Thymus (tissue), 11 donors: ENCODE measurements around the gene NGF. TPM values are rescaled to one million over a fixed set of nuclear protein-coding genes. Genes with fewer than 3 reads are reported as not detected.

ENCODE experiments used
- DNase-seq, 9 donors: peaks; one replicate each; pipeline ENCODE4 v3.0.0-alpha.2; 2013; ENCODE audit warnings: low spot score in 9 of 9, low read depth in 6 of 9, missing footprints in 1 of 9
- H3K27ac ChIP-seq, 2 donors: one replicate each; pipeline ENCODE4 v1.5.1; 2013; ENCODE audit warnings: control low read depth in 1 of 2, low read depth in 1 of 2, low read length in 1 of 2, mild to moderate bottlenecking in 1 of 2, moderate library complexity in 1 of 2
- H3K27me3 ChIP-seq, 2 donors: one replicate each; pipeline ENCODE4 v1.5.1; 2013; ENCODE audit warnings: low read length in 1 of 2; ENCODE audit not compliant: control insufficient read depth in 2 of 2, insufficient read depth in 1 of 2
- H3K36me3 ChIP-seq, 2 donors: one replicate each; pipeline ENCODE4 v1.5.1; 2013; ENCODE audit warnings: low read length in 1 of 2, mild to moderate bottlenecking in 1 of 2, moderate library complexity in 1 of 2; ENCODE audit not compliant: control insufficient read depth in 2 of 2, insufficient read depth in 2 of 2
- H3K4me1 ChIP-seq, 2 donors: one replicate each; pipeline ENCODE4 v1.5.1; 2013; ENCODE audit warnings: low read length in 2 of 2; ENCODE audit not compliant: control insufficient read depth in 2 of 2, insufficient read depth in 2 of 2
- H3K4me3 ChIP-seq, 2 donors: one replicate each; pipeline ENCODE4 v1.5.1; 2013; ENCODE audit warnings: low read length in 2 of 2, control low read depth in 1 of 2, mild to moderate bottlenecking in 1 of 2
- H3K9me3 ChIP-seq, 2 donors: one replicate each; pipeline ENCODE4 v1.5.1; 2013; ENCODE audit warnings: low read length in 1 of 2, mild to moderate bottlenecking in 1 of 2; ENCODE audit not compliant: control insufficient read depth in 2 of 2, insufficient read depth in 1 of 2
- WGBS: extraction: QIAGEN DNeasy Blood & Tissue Kit; methylation state at CpG from one replicate; pipeline ENCODE4 v1.1.7; 2013; 5-methylcytosine and 5-hydroxymethylcytosine counted together
- polyA plus RNA-seq: library from polyadenylated mRNA; stranded (reverse); fragments of 200-250 nt; gene quantifications from one replicate; pipeline ENCODE4 v1.2.3, GENCODE V29; 2013
- total RNA-seq: library from RNA; stranded (reverse); fragments of 120-200 nt; gene quantifications from one replicate; pipeline ENCODE4 v1.2.4, GENCODE V29; 2013
- donor health status: healthy.

NGF gene
- total and polyA plus RNA-seq, 2 donors: 0.47 to 1.1 TPM

DNA sequence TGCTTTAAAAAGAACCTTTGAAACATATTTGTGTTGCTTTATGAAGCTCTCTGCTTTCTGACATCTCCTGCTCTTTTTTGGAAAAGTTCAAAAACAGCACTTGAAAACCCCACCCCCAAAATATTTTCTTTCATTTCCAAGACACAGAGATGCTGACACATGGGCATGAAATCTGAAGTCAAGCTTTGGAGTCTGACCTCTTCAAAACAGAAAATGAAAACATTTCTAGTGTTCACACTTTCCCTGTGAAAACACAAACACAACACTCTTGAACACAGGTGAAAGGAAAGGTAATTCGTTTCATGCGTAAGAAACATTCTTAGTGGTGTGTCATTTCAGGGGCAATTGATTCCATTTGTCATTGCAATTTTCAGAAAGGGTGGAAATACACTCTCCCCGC lies 10.8 kb downstream of the NGF start:
- Histone ChIP-seq H3K9me3 (no peaks in the 10 kb centered on the region), H3K4me3 (no peak overlapping the region), H3K4me1 (no peaks in the 10 kb centered on the region), H3K27me3 (no peaks in the 10 kb centered on the region), H3K36me3 (no peaks in the 10 kb centered on the region), H3K27ac (no peak overlapping the region)
- DNase-seq: no peak
- 96% methylated on average over 3 of the region's 3 CpGs for whole genome bisulfite sequencing

DNA sequence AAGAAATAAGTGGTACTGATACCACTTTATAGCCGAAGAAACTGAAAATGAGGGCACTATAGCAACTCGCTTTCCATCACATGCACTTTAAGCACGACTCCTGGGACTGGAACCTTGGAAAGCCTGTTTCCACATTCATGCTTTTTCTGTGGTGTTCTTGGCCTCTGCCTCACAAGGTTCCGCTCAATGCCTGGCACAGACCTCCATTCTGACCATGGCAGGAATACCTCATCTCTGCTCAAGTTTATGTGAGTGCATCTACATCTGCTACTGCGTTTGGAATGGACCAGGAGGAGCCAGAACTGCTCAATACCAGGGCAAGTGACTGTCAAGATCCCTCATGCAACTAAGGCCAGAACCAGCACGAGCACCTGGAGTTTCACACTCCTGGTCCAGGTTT lies 11.6 kb downstream of the NGF start:
- H3K27ac ChIP-seq: no peak overlapping the region
- no peaks in the 10 kb centered on the region for H3K36me3 ChIP-seq
- WGBS: 90% methylated on average over 6 of the region's 6 CpGs

DNA sequence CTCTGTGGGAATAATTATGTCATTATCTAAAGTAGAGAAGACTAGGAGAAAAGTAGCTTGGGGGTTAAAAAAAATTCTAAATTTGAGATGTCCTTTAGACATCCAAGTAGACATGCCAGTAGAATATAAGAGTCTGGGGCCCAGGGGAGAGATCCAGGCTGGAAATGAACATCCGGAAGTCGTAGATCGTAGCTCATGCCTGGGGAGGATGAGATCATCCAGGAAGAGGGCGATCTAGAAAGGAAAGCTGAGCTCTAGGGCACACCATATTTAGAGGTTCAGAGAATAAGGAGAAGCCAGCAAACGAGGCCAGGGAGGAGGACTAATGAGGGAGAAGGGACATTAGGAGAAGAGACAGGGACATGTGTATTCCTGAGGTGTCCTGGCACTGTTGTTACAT lies 12.2 kb downstream of the NGF start:
- Histone ChIP-seq H3K27ac (no peak overlapping the region), H3K4me3 (no peak overlapping the region), H3K36me3 (no peaks in the 10 kb centered on the region), H3K9me3 (no peaks in the 10 kb centered on the region), H3K4me1 (no peaks in the 10 kb centered on the region), H3K27me3 (no peaks in the 10 kb centered on the region)
- no peak for DNase-seq
- WGBS: 85% methylated on average over 5 of the region's 5 CpGs

More for the DNA sequence above, 11.6 kb downstream of the NGF start:
- DNase-seq: no peak
- no peaks in the 10 kb centered on the region for H3K27me3 ChIP-seq
- H3K4me3 ChIP-seq: no peak overlapping the region
- H3K9me3 ChIP-seq: no peaks in the 10 kb centered on the region
- H3K4me1 ChIP-seq: no peaks in the 10 kb centered on the region

DNA sequence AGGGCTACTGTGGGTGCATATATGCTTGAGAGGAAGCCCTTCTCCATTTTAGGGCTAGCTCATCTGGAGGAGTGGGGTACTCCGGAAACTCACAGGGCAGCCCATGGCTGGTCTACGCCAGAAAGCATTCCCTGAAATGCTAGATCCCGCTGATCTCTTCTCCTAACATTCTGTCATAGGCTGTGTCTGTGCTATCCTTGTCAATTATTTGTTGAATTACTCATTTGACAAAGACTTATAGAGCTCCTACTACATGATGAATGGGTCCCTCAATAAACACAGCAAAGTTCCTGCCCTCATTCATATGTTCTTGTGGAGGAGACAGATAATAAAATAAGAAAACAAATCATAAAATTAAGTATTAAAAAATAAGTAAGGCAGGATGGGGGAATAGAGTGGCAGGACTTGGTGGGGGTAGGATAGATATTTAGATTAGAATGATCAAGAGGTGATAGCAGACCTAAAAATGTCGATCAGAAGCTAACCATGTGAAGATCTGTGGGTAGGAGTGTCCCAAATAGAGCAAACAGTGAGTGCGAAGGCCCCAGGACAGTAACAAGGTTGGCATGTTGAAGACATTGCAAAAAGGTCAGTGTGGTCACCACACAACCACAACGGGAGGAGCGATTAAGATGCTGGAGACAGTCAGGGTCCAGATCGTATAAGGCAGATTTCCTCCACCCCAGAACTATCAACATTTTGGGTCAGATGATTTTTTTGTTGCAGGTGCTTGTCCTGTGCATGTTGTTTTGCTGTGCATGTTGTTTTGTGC lies 13.2 kb downstream of the NGF start:
- Histone ChIP-seq H3K4me1 (no peaks in the 10 kb centered on the region), H3K4me3 (no peak overlapping the region)
- 87% methylated on average over 8 of the region's 8 CpGs for WGBS

DNA sequence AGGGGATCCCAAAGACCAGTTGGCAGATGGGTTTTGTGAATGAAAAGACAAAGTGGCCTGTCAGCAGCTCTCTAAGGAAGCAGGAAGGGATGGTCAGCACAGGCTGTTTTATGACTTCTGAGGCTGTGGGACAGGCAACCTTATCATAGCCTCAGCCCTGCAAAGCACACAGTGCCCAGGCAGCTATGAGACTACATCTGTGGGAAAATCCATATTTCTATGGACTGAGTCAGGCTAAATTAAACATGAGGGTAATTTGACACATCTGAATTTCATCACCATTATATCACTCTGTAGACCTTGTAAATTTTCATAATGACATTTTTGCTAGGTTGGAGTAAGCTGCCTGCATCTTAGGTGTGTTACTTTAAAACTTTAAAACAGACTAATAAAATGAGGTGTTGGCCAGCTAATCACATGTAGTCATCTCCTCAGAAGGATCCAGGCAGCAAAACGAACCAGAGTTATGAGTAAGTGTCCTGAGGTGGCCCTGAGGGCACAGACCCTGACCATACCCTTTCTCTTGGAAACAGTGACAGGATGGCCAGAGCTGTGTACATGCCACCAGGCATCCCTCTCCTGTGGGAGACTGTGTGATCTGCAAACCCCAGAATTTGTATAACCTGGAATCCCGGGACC lies 14.6 kb downstream of the NGF start:
- Histone ChIP-seq H3K9me3 (no peaks in the 10 kb centered on the region), H3K36me3 (no peaks in the 10 kb centered on the region)
- WGBS: 75% methylated on average over 2 of the region's 2 CpGs

More for the DNA sequence above, 13.2 kb downstream of the NGF start:
- H3K36me3 ChIP-seq: no peaks in the 10 kb centered on the region
- DNase-seq: no peak
- no peaks in the 10 kb centered on the region for H3K9me3 ChIP-seq
- no peaks in the 10 kb centered on the region for H3K27me3 ChIP-seq
- no peak overlapping the region for H3K27ac ChIP-seq

DNA sequence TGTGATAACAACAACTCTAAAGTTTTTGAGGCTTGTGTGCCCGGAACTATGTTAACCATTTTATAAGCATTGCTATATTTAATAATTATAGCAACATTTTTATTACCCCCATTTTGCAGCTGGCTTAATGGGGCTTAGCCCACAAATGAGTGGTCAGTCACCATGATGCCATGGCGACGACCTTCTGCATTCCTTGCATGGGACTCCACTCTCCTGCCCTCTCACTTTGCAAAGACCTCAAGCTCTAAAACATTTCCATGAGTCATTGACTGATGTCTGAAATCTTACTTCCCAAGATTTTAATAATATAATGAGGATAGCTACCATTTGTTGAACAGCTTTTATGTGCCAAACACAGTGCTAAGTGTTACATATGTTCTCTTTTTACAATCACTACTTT lies 15.4 kb downstream of the NGF start:
- DNase-seq: no peak
- Histone ChIP-seq H3K4me3 (no peak overlapping the region), H3K27ac (no peak overlapping the region), H3K27me3 (no peaks in the 10 kb centered on the region), H3K36me3 (no peaks in the 10 kb centered on the region), H3K4me1 (no peaks in the 10 kb centered on the region), H3K9me3 (no peaks in the 10 kb centered on the region)
- 97% methylated on average over 3 of the region's 3 CpGs for WGBS

More for the DNA sequence above, 14.6 kb downstream of the NGF start:
- Histone ChIP-seq H3K4me1 (no peaks in the 10 kb centered on the region), H3K27ac (no peak overlapping the region), H3K4me3 (no peak overlapping the region), H3K27me3 (no peaks in the 10 kb centered on the region)
- DNase-seq: no peak

DNA sequence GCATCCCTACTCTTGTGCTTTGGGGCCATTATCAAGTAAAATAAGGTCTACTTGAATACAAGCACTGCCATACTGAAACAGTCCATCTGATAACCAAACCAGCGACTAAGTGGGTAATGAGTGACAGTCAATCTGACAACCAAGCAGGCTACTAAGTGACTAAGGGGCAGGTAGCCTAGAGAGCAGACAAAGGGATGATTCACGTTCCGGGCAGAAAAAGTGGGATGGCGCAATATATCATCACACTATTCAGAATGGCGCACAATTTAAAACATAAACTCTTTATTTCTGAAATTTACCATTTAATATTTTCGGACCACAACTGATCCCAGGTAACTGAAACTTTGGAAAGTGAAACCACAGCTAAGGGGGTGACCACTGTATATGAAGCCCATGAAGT lies 17.7 kb downstream of the NGF start:
- no peak for DNase-seq
- H3K4me1 ChIP-seq: no peaks in the 10 kb centered on the region
- WGBS: 96% methylated on average over 6 of the region's 6 CpGs
- no peaks in the 10 kb centered on the region for H3K27me3 ChIP-seq
- no peak overlapping the region for H3K27ac ChIP-seq
- H3K4me3 ChIP-seq: no peak overlapping the region
- H3K9me3 ChIP-seq: no peaks in the 10 kb centered on the region
- no peaks in the 10 kb centered on the region for H3K36me3 ChIP-seq

DNA sequence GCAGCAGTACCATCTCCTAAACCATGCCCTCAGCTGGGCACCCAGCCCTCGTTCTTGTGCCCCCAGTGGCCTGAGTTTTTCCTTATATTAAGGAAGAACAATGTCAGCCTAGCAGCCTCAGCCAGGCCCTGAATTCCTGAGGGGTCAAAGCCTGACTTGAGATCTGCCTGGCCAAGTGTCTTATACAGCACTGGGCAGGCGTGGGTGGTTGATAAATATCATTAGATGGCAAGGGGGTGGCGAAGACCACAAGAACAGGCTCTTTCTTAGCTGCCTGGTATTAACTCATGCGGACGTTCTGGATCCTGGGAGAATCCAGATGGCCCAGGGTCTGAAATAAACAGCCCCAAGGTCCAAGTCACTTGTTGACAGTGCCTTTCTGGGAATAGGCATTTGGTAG lies 18.3 kb downstream of the NGF start:
- Histone ChIP-seq H3K9me3 (no peaks in the 10 kb centered on the region), H3K4me3 (no peak overlapping the region), H3K4me1 (no peaks in the 10 kb centered on the region), H3K27me3 (no peaks in the 10 kb centered on the region), H3K27ac (no peak overlapping the region), H3K36me3 (no peaks in the 10 kb centered on the region)
- no peak for DNase-seq
- WGBS: 59% methylated on average over 5 of the region's 5 CpGs

DNA sequence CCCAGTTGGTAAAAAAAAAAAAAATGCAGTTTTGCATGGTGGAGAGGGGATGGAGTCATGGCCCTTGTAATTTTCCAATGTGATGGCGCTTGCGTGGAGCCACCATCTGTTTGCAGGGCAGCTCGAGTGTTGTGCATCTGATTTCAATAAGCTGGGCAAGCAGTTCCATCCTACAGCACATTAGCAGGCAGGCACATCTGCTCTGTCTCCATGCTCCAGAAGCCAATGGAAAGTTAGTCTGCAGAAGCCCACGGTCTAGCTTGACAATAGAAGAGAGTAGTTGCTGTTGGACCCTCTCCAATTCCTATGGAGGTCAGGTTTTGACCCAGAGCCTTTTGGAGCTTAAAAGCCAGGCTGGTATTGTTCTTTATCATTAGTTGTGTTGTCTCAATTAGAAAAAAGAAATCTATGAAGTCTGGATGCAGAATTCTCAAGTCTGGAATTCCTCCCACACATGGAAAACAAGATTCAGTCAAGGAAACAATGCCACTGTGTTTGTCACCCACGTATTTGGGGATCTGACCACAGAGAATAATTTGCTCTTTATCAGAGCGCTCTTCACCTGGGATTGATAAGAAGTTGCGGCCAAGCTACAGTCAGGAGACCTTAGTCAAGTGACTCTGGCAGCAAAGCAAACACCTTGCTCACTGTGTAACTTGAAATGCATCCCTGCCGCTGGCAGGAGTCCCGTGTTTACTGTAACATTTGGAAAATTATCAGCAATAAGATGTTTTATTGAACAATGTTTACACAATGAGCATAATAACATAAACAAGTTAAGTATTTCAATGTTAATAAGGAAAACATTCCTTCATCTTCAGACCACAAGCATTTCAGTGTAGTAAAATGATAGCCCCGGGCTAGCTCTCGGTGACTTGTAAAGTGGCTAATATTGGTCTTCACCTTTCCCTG lies 20.7 kb downstream of the NGF start:
- no peak overlapping the region for H3K27ac ChIP-seq
- H3K4me3 ChIP-seq: no peak overlapping the region
- DNase-seq: no peak
- 91% methylated on average over 11 of the region's 11 CpGs for WGBS
- H3K27me3 ChIP-seq: no peaks in the 10 kb centered on the region
- no peaks in the 10 kb centered on the region for H3K9me3 ChIP-seq
- H3K4me1 ChIP-seq: no peaks in the 10 kb centered on the region
- H3K36me3 ChIP-seq: no peaks in the 10 kb centered on the region
